Vagina (tissue), 2 donors: ENCODE measurements around the gene NDUFS3. TPM values are rescaled to one million over a fixed set of nuclear protein-coding genes. Genes with fewer than 3 reads are reported as not detected.
A peak's percentile ranks its signal among the peaks of the same experiment; 100 is the strongest.
"Not testable (repeated sequence)": the region's sequence is repeated elsewhere in the genome, so short reads cannot be mapped to it uniquely, and the experiment has no call there.

Source experiments
- DNase-seq, 2 donors: peaks; one replicate each; pipeline ENCODE4 v3.0.0-alpha.2; 2017; ENCODE audit errors: extremely low spot score in 2 of 2
- H3K27ac ChIP-seq: fragments of 200-600 bp; sonication (generic); one replicate; pipeline ENCODE4 v1.5.1; 2019
- H3K27me3 ChIP-seq: fragments of 200-600 bp; sonication (generic); one replicate; pipeline ENCODE4 v1.5.1; 2019
- H3K36me3 ChIP-seq, 2 donors: fragments of 200-600 bp; sonication (generic); one replicate each; pipeline ENCODE4 v1.5.1; 2017 to 2019
- H3K4me1 ChIP-seq: fragments of 200-600 bp; sonication (generic); one replicate; pipeline ENCODE4 v1.5.1; 2019
- H3K4me3 ChIP-seq, 2 donors: fragments of 200-600 bp; sonication (generic); 1 replicate in 1 of 2; 2 replicates in 1 of 2; pipeline ENCODE4 v1.5.1; 2016 to 2019
- H3K9me3 ChIP-seq: fragments of 200-600 bp; sonication (generic); one replicate; pipeline ENCODE4 v1.5.1; 2019
- POLR2A ChIP-seq, 2 donors: fragments of 450-650 bp; IDR thresholded peaks; one replicate each; pipeline ENCODE4 v1.6.1; 2017; ENCODE audit warnings: antibody characterized with exemption in 2 of 2, mild to moderate bottlenecking in 2 of 2, moderate library complexity in 2 of 2
- POLR2AphosphoS5 ChIP-seq, 2 donors: sonication (generic); formaldehyde crosslinking; IDR thresholded peaks; one replicate each; pipeline ENCODE4 v1.9.0; 2017; ENCODE audit warnings: antibody characterized with exemption in 2 of 2, mild to moderate bottlenecking in 2 of 2, low read depth in 1 of 2; ENCODE audit not compliant: insufficient read depth in 1 of 2
- intact Hi-C: fragments of 100-400 bp; cut with DNase I; formaldehyde crosslinking; loops from one replicate; pipeline ENCODE4 v1.15.1; 2023
- total RNA-seq: library from RNA; depleted of rRNA; stranded (reverse); fragments of >200 nt; gene quantifications from one replicate; pipeline ENCODE4 v1.2.3, GENCODE V29; 2016
- TF ChIP-seq, protein P1 (sequence below), 3 experiments: fragments of 450-650 bp in 2 of 3; fragments of 200-600 bp in 1 of 3; sonication (generic) in 1 of 3; IDR thresholded peaks; one replicate each; pipeline ENCODE4 v1.5.1; 2017 to 2019; ENCODE audit warnings: antibody characterized with exemption in 3 of 3, mild to moderate bottlenecking in 2 of 3, moderate library complexity in 2 of 3

NDUFS3 gene
- total RNA-seq, 1 donor from 2014 or later, result 60.4 TPM

DNA sequence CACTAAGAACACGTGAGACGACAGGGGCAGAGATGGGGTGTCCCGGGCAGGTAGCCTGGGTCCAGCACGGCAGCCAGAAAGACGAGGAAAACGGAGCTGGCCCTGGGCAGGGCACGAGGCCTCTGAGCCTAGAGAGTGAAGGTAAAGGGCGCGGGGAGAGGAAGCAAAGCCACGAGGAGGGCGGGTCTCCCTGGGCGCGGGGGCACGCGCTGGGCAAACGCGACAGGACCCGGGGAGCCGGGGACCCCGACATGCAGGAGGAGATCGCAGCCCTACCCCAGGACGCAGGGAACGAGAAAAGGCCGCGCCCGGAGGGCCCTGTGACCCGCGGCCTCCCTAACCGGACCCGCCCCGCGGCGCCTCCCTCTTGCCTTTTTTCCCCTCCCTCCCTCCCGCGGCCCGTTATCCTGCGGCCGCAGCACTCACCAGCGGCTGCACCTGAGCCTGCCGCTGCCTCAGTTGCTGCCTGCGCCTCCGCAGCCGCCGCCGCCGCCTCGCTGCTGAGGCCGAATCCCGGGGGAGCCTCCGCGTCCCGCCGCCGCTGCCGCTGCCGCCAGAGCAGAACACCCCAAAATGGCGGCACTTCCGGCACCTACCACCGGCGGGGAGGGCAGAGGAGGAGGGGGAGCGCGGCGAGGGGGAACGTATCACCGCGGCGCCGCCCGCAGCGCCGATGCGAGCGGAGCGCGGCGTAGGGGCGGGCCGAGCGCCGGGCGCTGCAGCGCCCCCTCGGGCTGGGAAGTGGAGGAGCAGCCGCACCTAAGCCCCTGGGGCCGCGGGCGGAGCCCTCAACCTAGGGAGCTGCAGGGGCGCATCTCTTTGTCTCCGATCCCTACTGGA lies 26.1 kb upstream of the NDUFS3 start, which contains the start of gene CELF1:
CELF1 (minus strand) TSS at position 567 of the 840 bp plus-strand sequence. CDS start 53,609 bp downstream, outside the sequence.
- peak within 1 kb of the TSS; percentile 81 to 94 for H3K4me3 ChIP-seq

GRCh38 chr11:47553406-47553743 lies 25.5 kb upstream of the NDUFS3 start:
- Histone ChIP-seq H3K4me1 (peaks cover 43% of the 10 kb centered on the region), H3K4me3 (peak overlapping the region; percentile 81 to 94), H3K9me3 (no peaks in the 10 kb centered on the region), H3K27me3 (no peaks in the 10 kb centered on the region), H3K27ac (peak overlapping the region; percentile 92), H3K36me3 (no peaks in the 10 kb centered on the region)
- TF ChIP-seq, protein P1, sequence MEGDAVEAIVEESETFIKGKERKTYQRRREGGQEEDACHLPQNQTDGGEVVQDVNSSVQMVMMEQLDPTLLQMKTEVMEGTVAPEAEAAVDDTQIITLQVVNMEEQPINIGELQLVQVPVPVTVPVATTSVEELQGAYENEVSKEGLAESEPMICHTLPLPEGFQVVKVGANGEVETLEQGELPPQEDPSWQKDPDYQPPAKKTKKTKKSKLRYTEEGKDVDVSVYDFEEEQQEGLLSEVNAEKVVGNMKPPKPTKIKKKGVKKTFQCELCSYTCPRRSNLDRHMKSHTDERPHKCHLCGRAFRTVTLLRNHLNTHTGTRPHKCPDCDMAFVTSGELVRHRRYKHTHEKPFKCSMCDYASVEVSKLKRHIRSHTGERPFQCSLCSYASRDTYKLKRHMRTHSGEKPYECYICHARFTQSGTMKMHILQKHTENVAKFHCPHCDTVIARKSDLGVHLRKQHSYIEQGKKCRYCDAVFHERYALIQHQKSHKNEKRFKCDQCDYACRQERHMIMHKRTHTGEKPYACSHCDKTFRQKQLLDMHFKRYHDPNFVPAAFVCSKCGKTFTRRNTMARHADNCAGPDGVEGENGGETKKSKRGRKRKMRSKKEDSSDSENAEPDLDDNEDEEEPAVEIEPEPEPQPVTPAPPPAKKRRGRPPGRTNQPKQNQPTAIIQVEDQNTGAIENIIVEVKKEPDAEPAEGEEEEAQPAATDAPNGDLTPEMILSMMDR (IDR thresholded peaks at IDR 0.05), result no peak
- TF ChIP-seq POLR2AphosphoS5 (IDR thresholded peaks at IDR 0.05; ENCODE audit: insufficient read depth in 1 of 2, low read depth in 1 of 2) (no peak), POLR2A (IDR thresholded peaks at IDR 0.05) (no peak)
- DNase-seq, result no peak
- intact Hi-C loops, result loop anchor here (10.0 kb wide), 1 partner anchor 89 kb away; no protein-coding TSS in a partner anchor

More for the DNA sequence above, 26.1 kb upstream of the NDUFS3 start, which contains the start of gene CELF1:
- no peaks in the 10 kb centered on the region for H3K27me3 ChIP-seq
- no peak for DNase-seq
- peaks cover 49% of the 10 kb centered on the region for H3K4me1 ChIP-seq
- intact Hi-C loops, result loop anchor here (10.0 kb wide), 1 partner anchor 88 kb away; no protein-coding TSS in a partner anchor
- no peaks in the 10 kb centered on the region for H3K36me3 ChIP-seq
- no peaks in the 10 kb centered on the region for H3K9me3 ChIP-seq
- peak in 1 of 2 donors; percentile 56 for TF ChIP-seq POLR2A (IDR thresholded peaks at IDR 0.05)
- TF ChIP-seq POLR2AphosphoS5 (IDR thresholded peaks at IDR 0.05; ENCODE audit: insufficient read depth in 1 of 2, low read depth in 1 of 2), result peak in 1 of 2 donors; percentile 34
- TF ChIP-seq, protein P1 (IDR thresholded peaks at IDR 0.05), result peak; percentile 77 to 95 (median 82)
- peak within 1 kb of the TSS; percentile 92 for H3K27ac ChIP-seq

- not testable (repeated sequence) for H3K9me3 ChIP-seq, H3K4me1 ChIP-seq, H3K27me3 ChIP-seq, DNase-seq, H3K4me3 ChIP-seq, H3K27ac ChIP-seq, H3K36me3 ChIP-seq
- intact Hi-C loops, result loop anchor here (10.0 kb wide), 1 partner anchor 92 kb away; no protein-coding TSS in a partner anchor
These were observed 21.9 kb upstream of the NDUFS3 start for GRCh38 chr11:47557004-47557403.

DNA sequence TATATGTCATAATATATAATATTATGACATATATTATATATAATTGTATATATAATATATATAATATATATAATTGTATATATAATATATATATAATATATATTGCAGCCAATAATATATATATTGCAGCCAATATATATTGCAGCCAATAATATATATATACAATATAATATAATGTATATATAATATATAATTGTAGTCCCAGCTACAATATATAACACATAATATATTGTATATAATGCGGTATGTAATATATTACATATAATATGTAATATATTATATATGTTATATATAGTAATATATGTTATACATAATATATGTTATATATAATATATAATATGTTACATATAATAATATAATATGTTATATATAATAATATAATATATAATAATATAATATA lies 20.2 kb upstream of the NDUFS3 start:
- DNase-seq, result no peak
- intact Hi-C loops, result loop anchor here (10.0 kb wide), 1 partner anchor 94 kb away; no protein-coding TSS in a partner anchor
- no peaks in the 10 kb centered on the region for H3K27me3 ChIP-seq
- peaks cover 2% of the 10 kb centered on the region for H3K4me1 ChIP-seq
- H3K9me3 ChIP-seq, result no peaks in the 10 kb centered on the region
- no peak overlapping the region for H3K4me3 ChIP-seq
- no peak overlapping the region for H3K27ac ChIP-seq
- TF ChIP-seq POLR2AphosphoS5 (IDR thresholded peaks at IDR 0.05; ENCODE audit: insufficient read depth in 1 of 2, low read depth in 1 of 2) (no peak), POLR2A (IDR thresholded peaks at IDR 0.05) (no peak)
- TF ChIP-seq, protein P1 (IDR thresholded peaks at IDR 0.05), result no peak
- H3K36me3 ChIP-seq, result no peaks in the 10 kb centered on the region

DNA sequence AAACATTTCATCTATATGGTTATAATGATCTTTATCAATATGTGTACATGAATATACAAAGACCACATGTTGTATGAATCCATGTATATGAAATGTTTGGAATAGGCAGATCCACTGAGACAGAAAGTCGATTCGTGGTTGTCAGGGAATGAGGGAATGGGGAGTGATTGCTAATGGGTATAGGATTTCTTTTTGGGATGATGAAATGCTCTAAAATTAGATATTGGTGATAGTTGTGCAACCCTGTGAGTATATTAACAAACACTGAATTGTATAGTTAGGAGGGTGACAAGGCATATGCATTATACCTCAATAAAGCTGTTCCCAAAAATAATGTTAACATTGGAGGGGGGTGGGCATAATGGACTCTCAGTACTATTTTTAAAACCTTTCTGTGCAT lies 18.4 kb upstream of the NDUFS3 start:
- Histone ChIP-seq H3K27ac (no peak overlapping the region), H3K27me3 (no peaks in the 10 kb centered on the region), H3K4me3 (no peak overlapping the region), H3K9me3 (no peaks in the 10 kb centered on the region), H3K4me1 (peaks cover 7% of the 10 kb centered on the region), H3K36me3 (no peaks in the 10 kb centered on the region)
- no peak for DNase-seq
- intact Hi-C loops, result no loop called here
- TF ChIP-seq POLR2AphosphoS5 (IDR thresholded peaks at IDR 0.05; ENCODE audit: insufficient read depth in 1 of 2, low read depth in 1 of 2) (no peak), POLR2A (IDR thresholded peaks at IDR 0.05) (no peak)
- TF ChIP-seq, protein P1 (IDR thresholded peaks at IDR 0.05), result no peak

GRCh38 chr11:47562393-47562792 lies 16.5 kb upstream of the NDUFS3 start:
- DNase-seq, H3K27ac ChIP-seq: not testable (repeated sequence)

DNA sequence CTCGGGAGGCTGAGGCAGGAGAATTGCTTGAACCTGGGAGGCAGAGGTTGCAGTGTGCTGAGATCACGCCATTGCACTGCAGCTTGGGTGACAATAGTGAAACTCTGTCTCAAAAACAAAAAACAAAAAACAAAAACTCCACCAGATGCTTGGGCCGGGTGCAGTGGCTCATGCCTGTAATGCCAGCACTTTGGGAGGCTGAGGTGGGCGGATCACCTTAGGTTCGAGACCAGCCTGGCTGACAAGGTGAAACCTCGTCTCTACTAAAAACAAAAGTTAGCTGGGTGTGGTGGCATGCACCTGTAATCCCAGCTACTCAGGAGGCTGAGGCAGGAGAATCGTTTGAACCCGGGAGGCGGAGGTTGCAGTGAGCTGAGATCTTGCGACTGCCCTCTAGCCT lies 14.5 kb upstream of the NDUFS3 start:
- intact Hi-C loops, H3K4me3 ChIP-seq, H3K27me3 ChIP-seq, H3K9me3 ChIP-seq, H3K36me3 ChIP-seq, DNase-seq: not testable (repeated sequence)
- H3K4me1 ChIP-seq, result peaks cover 21% of the 10 kb centered on the region
- peak overlapping the region; percentile 92 for H3K27ac ChIP-seq

More at GRCh38 chr11:47562393-47562792, 16.5 kb upstream of the NDUFS3 start:
- peaks cover 21% of the 10 kb centered on the region for H3K4me1 ChIP-seq
- H3K36me3 ChIP-seq, intact Hi-C loops, H3K27me3 ChIP-seq, H3K4me3 ChIP-seq, H3K9me3 ChIP-seq: not testable (repeated sequence)
